ENCODE results near the gene MAPK8.

Gene MAPK8

DNA sequence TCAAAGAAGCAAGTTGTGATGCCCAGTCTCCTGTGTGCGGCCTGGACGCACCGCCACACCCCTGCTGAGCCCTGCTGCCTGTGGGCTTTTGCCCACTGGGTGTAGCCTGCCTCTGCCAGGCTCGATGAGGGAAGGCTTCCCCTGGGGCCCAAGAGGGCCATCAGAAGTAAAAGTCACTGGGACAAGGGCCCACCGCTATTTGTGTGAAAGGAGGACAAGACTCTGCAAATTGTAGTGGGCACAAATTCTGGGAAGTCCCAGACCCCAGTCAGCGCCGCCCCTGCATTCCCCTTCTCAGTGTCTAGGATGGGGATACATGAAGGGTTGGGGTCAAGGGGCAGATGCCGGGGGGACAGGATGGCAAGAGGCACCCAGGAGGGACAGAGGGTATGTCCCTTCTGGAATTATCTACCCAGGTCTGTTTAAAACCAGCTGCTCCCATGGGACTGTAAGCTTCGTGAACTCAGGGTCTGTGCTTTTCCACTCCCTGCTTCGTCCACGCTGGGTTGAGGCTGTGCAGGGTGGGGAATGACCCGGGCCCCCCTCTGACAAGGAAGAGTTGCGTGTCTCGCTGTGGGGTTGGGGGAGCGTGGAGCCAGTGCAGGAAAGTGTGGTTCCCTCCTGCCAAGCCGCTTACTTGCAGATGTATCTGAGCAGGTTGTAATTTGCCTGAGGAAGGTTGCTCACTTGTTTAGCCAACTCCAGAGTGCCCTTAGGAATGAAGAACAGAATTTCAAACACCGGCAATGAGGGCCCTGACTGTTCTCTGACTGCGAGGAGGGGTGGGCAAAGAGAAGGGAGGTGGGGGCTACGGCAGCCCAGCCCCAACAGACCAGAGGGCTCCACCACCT lies 147.2 kb downstream of the MAPK8 start:
- DNase-seq (ENCODE audit: low read depth in 1 of 2, low spot score in 1 of 2): no peak
- no peak overlapping the region for H3K4me3 ChIP-seq (replicated peaks; ENCODE audit: insufficient read depth, low read length)
- H3K27me3 ChIP-seq (ENCODE audit: insufficient read depth, poor library complexity, severe bottlenecking): no peaks in the 10 kb centered on the region
- TF ChIP-seq POLR2AphosphoS5 (IDR thresholded peaks at IDR 0.05; ENCODE audit: low read depth) (no peak), GABPA (IDR thresholded peaks at IDR 0.05; ENCODE audit: low read depth) (no peak), SPI1 (IDR thresholded peaks at IDR 0.05; ENCODE audit: borderline replicate concordance, low read depth) (no peak)
- TF ChIP-seq, protein P1, sequence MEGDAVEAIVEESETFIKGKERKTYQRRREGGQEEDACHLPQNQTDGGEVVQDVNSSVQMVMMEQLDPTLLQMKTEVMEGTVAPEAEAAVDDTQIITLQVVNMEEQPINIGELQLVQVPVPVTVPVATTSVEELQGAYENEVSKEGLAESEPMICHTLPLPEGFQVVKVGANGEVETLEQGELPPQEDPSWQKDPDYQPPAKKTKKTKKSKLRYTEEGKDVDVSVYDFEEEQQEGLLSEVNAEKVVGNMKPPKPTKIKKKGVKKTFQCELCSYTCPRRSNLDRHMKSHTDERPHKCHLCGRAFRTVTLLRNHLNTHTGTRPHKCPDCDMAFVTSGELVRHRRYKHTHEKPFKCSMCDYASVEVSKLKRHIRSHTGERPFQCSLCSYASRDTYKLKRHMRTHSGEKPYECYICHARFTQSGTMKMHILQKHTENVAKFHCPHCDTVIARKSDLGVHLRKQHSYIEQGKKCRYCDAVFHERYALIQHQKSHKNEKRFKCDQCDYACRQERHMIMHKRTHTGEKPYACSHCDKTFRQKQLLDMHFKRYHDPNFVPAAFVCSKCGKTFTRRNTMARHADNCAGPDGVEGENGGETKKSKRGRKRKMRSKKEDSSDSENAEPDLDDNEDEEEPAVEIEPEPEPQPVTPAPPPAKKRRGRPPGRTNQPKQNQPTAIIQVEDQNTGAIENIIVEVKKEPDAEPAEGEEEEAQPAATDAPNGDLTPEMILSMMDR (IDR thresholded peaks at IDR 0.05; ENCODE audit: insufficient read depth, low read length): no peak
- TF ChIP-seq, protein P2, sequence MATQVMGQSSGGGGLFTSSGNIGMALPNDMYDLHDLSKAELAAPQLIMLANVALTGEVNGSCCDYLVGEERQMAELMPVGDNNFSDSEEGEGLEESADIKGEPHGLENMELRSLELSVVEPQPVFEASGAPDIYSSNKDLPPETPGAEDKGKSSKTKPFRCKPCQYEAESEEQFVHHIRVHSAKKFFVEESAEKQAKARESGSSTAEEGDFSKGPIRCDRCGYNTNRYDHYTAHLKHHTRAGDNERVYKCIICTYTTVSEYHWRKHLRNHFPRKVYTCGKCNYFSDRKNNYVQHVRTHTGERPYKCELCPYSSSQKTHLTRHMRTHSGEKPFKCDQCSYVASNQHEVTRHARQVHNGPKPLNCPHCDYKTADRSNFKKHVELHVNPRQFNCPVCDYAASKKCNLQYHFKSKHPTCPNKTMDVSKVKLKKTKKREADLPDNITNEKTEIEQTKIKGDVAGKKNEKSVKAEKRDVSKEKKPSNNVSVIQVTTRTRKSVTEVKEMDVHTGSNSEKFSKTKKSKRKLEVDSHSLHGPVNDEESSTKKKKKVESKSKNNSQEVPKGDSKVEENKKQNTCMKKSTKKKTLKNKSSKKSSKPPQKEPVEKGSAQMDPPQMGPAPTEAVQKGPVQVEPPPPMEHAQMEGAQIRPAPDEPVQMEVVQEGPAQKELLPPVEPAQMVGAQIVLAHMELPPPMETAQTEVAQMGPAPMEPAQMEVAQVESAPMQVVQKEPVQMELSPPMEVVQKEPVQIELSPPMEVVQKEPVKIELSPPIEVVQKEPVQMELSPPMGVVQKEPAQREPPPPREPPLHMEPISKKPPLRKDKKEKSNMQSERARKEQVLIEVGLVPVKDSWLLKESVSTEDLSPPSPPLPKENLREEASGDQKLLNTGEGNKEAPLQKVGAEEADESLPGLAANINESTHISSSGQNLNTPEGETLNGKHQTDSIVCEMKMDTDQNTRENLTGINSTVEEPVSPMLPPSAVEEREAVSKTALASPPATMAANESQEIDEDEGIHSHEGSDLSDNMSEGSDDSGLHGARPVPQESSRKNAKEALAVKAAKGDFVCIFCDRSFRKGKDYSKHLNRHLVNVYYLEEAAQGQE (IDR thresholded peaks at IDR 0.05; ENCODE audit: insufficient replicate concordance, low read depth): no peak
- no peak overlapping the region for H3K27ac ChIP-seq (replicated peaks)

DNA sequence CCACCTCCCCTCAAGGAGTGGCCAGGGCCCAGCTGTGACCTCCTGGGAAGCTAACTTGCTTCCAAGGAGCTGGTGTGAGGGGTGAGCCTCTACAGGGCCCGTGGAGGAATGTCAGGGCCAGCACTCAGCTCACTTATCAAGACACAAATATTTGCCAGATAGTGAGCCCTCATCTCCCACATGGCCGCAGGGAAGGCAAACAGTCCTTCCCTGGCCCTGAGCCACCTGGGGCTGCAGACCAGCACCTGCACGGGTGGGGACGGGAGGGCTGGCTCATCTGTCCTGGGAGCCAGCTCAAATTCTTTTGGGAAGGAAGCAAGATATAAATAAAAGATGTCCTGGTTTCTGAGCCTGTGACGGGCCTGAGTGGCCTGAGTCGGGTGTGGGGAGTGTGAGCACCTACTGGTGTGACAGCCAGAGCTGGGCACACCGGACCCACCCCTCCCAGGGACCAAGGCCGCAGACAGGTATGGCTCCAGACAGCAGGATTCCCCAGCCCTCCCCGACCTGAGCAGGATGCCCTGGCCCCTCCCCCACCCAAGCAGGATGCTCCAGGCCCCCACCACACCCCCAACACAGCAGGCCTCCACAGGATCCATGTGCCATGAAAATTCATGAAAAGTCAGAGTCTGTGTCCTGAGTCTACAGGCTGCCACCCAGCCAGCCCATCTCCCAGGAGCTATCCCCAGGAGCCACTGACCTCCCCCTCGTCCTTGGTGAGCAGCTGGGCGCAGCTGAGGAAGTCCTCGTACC lies 148.0 kb downstream of the MAPK8 start:
- Histone ChIP-seq H3K4me3 (replicated peaks; ENCODE audit: insufficient read depth, low read length) (no peak overlapping the region), H3K27me3 (ENCODE audit: insufficient read depth, poor library complexity, severe bottlenecking) (no peaks in the 10 kb centered on the region), H3K27ac (replicated peaks) (no peak overlapping the region)
- TF ChIP-seq GABPA (IDR thresholded peaks at IDR 0.05; ENCODE audit: low read depth) (no peak), SPI1 (IDR thresholded peaks at IDR 0.05; ENCODE audit: borderline replicate concordance, low read depth) (no peak), POLR2AphosphoS5 (IDR thresholded peaks at IDR 0.05; ENCODE audit: low read depth) (no peak)
- TF ChIP-seq, protein P2 (IDR thresholded peaks at IDR 0.05; ENCODE audit: insufficient replicate concordance, low read depth): no peak
- TF ChIP-seq, protein P1 (IDR thresholded peaks at IDR 0.05; ENCODE audit: insufficient read depth, low read length): no peak
- no peak for DNase-seq (ENCODE audit: low read depth in 1 of 2, low spot score in 1 of 2)

DNA sequence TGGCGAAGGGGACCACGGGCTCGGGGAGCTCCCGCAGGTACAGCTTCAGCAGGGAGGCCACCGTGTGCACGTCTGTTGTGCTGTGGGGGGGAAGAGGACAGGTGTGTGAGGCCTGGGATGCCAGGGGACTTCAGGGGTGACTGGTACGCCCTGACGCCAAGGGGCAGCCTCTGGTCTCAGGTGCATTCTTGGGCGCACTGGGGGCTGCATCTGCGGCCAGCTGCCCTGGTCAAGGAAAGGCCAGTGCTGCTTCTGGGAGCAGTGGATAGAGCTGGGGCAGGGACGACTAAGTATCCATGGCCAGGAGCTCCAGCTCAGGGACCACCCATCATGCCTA lies 148.5 kb downstream of the MAPK8 start:
- no peak for DNase-seq (ENCODE audit: low read depth in 1 of 2, low spot score in 1 of 2)
- TF ChIP-seq SPI1 (IDR thresholded peaks at IDR 0.05; ENCODE audit: borderline replicate concordance, low read depth): no peak
- no peak for TF ChIP-seq GABPA (IDR thresholded peaks at IDR 0.05; ENCODE audit: low read depth)
- TF ChIP-seq POLR2AphosphoS5 (IDR thresholded peaks at IDR 0.05; ENCODE audit: low read depth): no peak
- TF ChIP-seq, protein P1 (IDR thresholded peaks at IDR 0.05; ENCODE audit: insufficient read depth, low read length): no peak
- TF ChIP-seq, protein P2 (IDR thresholded peaks at IDR 0.05; ENCODE audit: insufficient replicate concordance, low read depth): no peak
- Histone ChIP-seq H3K4me3 (replicated peaks; ENCODE audit: insufficient read depth, low read length) (no peak overlapping the region), H3K27me3 (ENCODE audit: insufficient read depth, poor library complexity, severe bottlenecking) (no peaks in the 10 kb centered on the region), H3K27ac (replicated peaks) (no peak overlapping the region)
